ENCODE results near the gene BPHL. TPM values are rescaled to one million over a fixed set of nuclear protein-coding genes. Genes with fewer than 3 reads are reported as not detected.
"Not testable (repeated sequence)": the region's sequence is repeated elsewhere in the genome, so short reads cannot be mapped to it uniquely, and the experiment has no call there.

Gene BPHL
- 12.1 and 15.8 TPM in 2 replicates for total RNA-seq

DNA sequence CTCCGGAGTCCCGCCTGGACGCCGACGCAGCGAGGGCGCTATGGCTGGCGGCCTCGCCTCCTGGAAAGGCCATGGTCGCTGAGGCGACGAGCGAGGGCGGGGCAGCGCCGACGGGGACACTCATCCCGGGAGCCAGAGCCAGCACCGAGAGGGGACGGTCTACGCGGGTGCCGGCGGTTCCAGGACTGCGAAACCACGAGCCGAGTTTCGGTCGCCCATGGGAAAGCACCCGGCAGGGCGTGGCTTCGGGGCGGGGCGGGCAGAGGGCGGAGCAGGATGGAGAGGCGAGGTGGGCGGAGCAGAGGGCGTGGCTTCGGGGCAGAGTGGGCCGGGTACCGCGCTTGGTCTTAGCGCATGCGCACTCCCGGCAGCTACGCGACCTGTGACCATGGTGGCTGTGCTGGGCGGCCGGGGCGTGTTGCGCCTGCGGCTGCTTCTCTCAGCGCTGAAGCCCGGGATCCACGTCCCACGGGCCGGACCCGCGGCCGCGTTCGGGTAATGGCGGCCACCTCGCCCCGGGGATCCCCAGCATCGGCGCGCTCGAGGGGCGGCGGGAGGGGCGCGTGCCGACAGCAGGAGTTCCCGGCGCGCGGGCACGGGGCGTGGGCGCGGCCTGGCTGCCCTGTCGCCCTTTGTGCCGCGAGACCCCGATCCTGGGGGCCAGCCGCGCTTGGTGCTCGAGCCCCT lies at the start of gene BPHL:
Gene BPHL, plus strand, starts transcription at position 359 of the 687 bp plus-strand sequence. Its CDS starts 30 bp downstream, at position 389.
- intact Hi-C loops (cut with micrococcal nuclease) = loop anchor here (1.0 to 2.0 kb wide), 8 partner anchors 39 to 354 kb away; partner anchors contain the start of genes NQO2, PSMG4, TUBB2A and WRNIP1
- H3K4me3 Mint-ChIP-seq (ENCODE audit: low read depth) = peak within 1 kb of the TSS; percentile 80

DNA sequence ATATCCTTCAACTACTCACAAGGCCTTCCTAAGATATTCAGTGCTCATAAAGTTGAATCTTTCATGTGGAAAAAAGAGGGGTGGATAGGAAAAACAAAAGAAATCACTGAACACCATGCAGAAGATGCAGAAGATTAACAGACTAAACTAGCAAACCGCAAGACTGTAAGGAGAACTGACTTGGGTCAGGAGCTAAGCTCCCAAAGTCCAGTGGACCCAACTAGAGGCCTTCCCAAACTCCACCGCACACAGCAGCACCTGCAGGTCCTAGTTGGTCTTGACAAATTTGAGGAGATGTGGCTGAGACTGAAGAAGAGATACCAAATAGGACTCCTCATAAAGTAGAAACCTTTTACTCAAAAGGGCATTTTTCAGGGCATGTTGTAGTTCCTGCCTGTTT lies 46.9 kb upstream of the BPHL start:
- H3K27ac Mint-ChIP-seq = peak overlapping the region; percentile 13
- no peaks in the 10 kb centered on the region for H3K9me3 Mint-ChIP-seq
- no peak for DNase-seq (ENCODE audit: low spot score)
- no peaks in the 10 kb centered on the region for H3K27me3 Mint-ChIP-seq (ENCODE audit: low read depth)
- intact Hi-C loops (cut with micrococcal nuclease) = no loop called here
- peak overlapping the region; percentile 9 for H3K4me3 Mint-ChIP-seq (ENCODE audit: low read depth)
- peaks cover 57% of the 10 kb centered on the region for H3K4me1 Mint-ChIP-seq (ENCODE audit: low read depth)
- peaks cover 42% of the 10 kb centered on the region for H3K36me3 Mint-ChIP-seq (ENCODE audit: low read depth)

More for the DNA sequence above, at the start of gene BPHL:
- peak within 1 kb of the TSS; percentile 81 for H3K27ac Mint-ChIP-seq
- H3K36me3 Mint-ChIP-seq (ENCODE audit: low read depth) = peaks cover 12% of the 10 kb centered on the region
- H3K4me1 Mint-ChIP-seq (ENCODE audit: low read depth) = peaks cover 16% of the 10 kb centered on the region
- H3K9me3 Mint-ChIP-seq = no peaks in the 10 kb centered on the region
- H3K27me3 Mint-ChIP-seq (ENCODE audit: low read depth) = no peaks in the 10 kb centered on the region
- peak; percentile 98 for DNase-seq (ENCODE audit: low spot score)

DNA sequence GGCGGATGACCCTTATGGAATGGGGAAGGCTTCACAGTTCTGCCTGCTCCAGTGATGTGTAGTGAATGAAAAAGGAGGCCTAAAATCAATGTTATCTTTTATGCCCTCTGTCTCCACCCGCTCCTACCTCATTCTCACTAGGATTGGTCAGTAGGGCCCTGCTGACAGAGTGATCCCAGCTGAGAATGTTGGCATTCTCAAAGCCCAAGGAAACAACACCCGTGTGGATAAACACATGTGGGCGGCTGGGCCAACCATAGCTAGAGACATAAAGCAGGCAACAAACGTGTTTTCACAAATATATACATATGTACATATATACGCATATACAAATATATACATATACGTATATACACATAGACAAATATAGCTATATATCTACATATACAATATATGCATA lies 45.7 kb upstream of the BPHL start:
- intact Hi-C loops (cut with micrococcal nuclease) = no loop called here
- Mint-ChIP-seq H3K36me3 (ENCODE audit: low read depth) (peaks cover 47% of the 10 kb centered on the region), H3K27me3 (ENCODE audit: low read depth) (no peaks in the 10 kb centered on the region), H3K4me1 (ENCODE audit: low read depth) (peaks cover 56% of the 10 kb centered on the region), H3K9me3 (no peaks in the 10 kb centered on the region), H3K27ac (no peak overlapping the region), H3K4me3 (ENCODE audit: low read depth) (no peak overlapping the region)
- DNase-seq (ENCODE audit: low spot score) = no peak

DNA sequence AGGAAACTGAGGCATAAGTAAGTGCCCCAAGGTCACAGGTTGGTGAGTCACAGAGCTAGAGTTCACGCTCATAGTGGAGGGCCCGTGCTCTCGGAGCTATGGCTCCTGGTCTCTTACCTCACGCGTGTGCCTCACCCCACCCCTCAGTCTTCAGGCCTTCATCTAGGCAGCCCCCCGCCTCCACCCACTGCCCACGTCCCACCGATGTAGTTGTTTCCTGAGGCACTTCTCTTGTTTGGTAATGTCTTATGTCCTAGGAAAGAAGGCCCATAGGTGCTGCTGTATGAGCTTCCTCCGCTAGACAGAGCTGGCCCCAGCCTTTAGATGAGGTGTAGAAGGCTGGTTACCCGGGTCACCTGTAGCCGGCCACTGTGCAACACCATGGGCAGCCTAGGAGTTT lies 45.1 kb upstream of the BPHL start:
- H3K27ac Mint-ChIP-seq = no peak overlapping the region
- H3K9me3 Mint-ChIP-seq = no peaks in the 10 kb centered on the region
- peaks cover 50% of the 10 kb centered on the region for H3K36me3 Mint-ChIP-seq (ENCODE audit: low read depth)
- peaks cover 53% of the 10 kb centered on the region for H3K4me1 Mint-ChIP-seq (ENCODE audit: low read depth)
- H3K27me3 Mint-ChIP-seq (ENCODE audit: low read depth) = no peaks in the 10 kb centered on the region
- intact Hi-C loops (cut with micrococcal nuclease) = no loop called here
- no peak for DNase-seq (ENCODE audit: low spot score)
- H3K4me3 Mint-ChIP-seq (ENCODE audit: low read depth) = no peak overlapping the region

DNA sequence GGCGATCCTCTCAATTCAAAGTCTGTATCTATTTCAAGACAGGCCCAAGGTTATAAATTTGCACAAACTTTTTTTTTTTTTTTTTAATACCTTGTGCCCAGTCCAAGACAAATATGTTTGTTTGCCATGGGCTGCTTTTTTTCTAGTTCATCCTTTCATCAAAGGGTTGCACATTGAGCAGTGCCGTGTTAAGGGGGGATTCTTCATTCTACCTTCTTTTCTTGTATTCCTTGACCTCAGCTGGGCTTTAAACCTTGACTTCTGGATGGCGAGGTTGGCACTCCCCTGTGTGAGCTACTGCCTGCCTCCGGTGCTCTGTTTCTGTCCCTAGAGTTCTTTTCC lies 42.8 kb upstream of the BPHL start:
- H3K4me3 Mint-ChIP-seq (ENCODE audit: low read depth) = peak overlapping the region; percentile 71
- peaks cover 41% of the 10 kb centered on the region for H3K4me1 Mint-ChIP-seq (ENCODE audit: low read depth)
- peak overlapping the region; percentile 70 for H3K27ac Mint-ChIP-seq
- no peaks in the 10 kb centered on the region for H3K9me3 Mint-ChIP-seq
- H3K36me3 Mint-ChIP-seq (ENCODE audit: low read depth) = peaks cover 53% of the 10 kb centered on the region
- no peaks in the 10 kb centered on the region for H3K27me3 Mint-ChIP-seq (ENCODE audit: low read depth)
- DNase-seq (ENCODE audit: low spot score) = no peak
- intact Hi-C loops (cut with micrococcal nuclease) = no loop called here

DNA sequence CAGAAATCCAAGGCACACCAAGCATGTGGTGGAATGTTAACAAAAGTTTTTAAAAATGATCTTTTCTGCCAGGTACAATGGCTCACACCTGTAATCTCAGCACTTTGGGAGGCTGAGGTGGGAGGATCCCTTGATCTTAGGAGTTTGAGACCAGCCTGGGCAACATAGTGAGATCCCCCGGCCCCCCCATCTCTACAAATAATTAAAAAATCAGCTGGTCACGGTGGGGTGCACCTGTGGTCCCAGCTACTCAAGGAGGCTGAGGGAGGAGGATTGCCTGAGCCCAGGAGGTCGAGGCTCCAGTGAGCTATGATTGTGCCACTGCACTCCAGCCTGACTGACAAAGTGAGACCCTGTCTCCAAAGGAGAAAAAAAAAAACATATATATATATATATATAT lies 42.2 kb upstream of the BPHL start:
- H3K36me3 Mint-ChIP-seq (ENCODE audit: low read depth) = peaks cover 54% of the 10 kb centered on the region
- intact Hi-C loops (cut with micrococcal nuclease) = no loop called here
- peak overlapping the region; percentile 39 for H3K27ac Mint-ChIP-seq

DNA sequence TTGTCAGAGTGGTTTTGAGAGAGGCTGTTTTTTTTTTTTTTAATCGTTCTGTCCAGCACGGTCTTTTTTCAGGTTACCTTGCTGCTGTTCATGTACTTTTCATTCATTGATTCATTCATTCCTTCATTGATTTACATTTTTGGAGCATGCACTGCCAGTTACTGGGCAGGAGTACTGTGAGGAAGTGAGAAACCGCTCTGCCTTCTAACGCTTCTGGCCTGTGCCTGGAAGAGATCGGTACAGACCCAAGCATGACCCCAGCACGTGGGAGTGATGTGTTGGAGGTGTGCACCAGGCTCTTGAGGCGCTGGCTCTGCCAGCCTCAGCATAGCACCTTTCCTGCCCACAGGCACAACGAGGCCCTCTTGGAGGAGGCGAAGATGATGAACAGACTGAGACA lies 41.1 kb upstream of the BPHL start:
- no peaks in the 10 kb centered on the region for H3K9me3 Mint-ChIP-seq
- H3K4me3 Mint-ChIP-seq (ENCODE audit: low read depth) = no peak overlapping the region
- peak overlapping the region; percentile 25 for H3K27ac Mint-ChIP-seq
- peaks cover 31% of the 10 kb centered on the region for H3K4me1 Mint-ChIP-seq (ENCODE audit: low read depth)
- no peak for DNase-seq (ENCODE audit: low spot score)
- H3K27me3 Mint-ChIP-seq (ENCODE audit: low read depth) = no peaks in the 10 kb centered on the region
- intact Hi-C loops (cut with micrococcal nuclease) = no loop called here
- H3K36me3 Mint-ChIP-seq (ENCODE audit: low read depth) = peaks cover 55% of the 10 kb centered on the region

More for the DNA sequence above, 42.2 kb upstream of the BPHL start:
- no peaks in the 10 kb centered on the region for H3K9me3 Mint-ChIP-seq
- H3K4me1 Mint-ChIP-seq (ENCODE audit: low read depth) = peaks cover 38% of the 10 kb centered on the region
- H3K4me3 Mint-ChIP-seq (ENCODE audit: low read depth) = no peak overlapping the region
- no peaks in the 10 kb centered on the region for H3K27me3 Mint-ChIP-seq (ENCODE audit: low read depth)
- no peak for DNase-seq (ENCODE audit: low spot score)

DNA sequence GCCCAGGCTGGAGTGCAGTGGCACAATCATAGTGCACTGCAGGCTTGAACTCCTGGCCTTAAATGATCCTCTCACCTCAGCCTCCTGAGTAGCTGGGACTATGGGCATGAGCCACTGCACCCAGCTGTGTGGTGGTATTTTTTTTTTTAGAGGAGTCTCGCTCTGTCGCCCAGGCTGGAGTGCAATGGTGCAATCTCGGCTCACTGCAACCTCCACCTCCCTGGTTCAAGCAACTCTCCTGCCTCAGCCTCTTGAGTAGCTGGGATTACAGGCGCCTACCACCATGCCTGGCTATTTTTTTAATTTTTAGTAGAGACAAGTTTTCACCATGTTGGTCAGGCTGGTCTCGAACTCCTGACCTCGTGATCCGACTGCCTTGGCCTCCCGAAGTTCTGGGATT lies 39.6 kb upstream of the BPHL start:
- H3K36me3 Mint-ChIP-seq (ENCODE audit: low read depth) = peaks cover 62% of the 10 kb centered on the region
- H3K27me3 Mint-ChIP-seq (ENCODE audit: low read depth); H3K9me3 Mint-ChIP-seq; intact Hi-C loops (cut with micrococcal nuclease); H3K4me3 Mint-ChIP-seq (ENCODE audit: low read depth); DNase-seq (ENCODE audit: low spot score); H3K27ac Mint-ChIP-seq: not testable (repeated sequence)
- H3K4me1 Mint-ChIP-seq (ENCODE audit: low read depth) = peaks cover 27% of the 10 kb centered on the region

DNA sequence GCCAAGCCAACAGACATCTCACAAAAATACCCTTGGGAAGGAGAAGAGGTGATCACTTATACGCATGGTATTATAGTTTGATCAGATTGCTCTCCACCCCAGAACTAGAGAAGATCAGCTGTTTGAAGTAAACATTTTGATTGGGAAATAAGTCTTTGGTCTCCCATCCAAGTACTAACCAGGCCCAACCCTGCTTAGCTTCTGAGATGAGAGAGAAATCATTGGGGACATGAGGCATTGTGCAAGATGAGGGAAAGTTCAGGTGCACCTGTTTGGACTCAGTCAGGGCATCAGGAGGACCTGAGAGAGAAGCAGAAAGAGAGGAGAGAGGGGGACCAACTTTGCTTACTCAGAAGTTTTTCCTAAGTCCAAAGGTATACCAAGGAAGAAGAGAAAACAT lies 38.8 kb upstream of the BPHL start:
- intact Hi-C loops (cut with micrococcal nuclease) = no loop called here
- no peaks in the 10 kb centered on the region for H3K9me3 Mint-ChIP-seq
- peaks cover 67% of the 10 kb centered on the region for H3K36me3 Mint-ChIP-seq (ENCODE audit: low read depth)
- H3K4me1 Mint-ChIP-seq (ENCODE audit: low read depth) = peaks cover 24% of the 10 kb centered on the region
- DNase-seq (ENCODE audit: low spot score) = no peak
- no peaks in the 10 kb centered on the region for H3K27me3 Mint-ChIP-seq (ENCODE audit: low read depth)
- no peak overlapping the region for H3K27ac Mint-ChIP-seq
- no peak overlapping the region for H3K4me3 Mint-ChIP-seq (ENCODE audit: low read depth)

DNA sequence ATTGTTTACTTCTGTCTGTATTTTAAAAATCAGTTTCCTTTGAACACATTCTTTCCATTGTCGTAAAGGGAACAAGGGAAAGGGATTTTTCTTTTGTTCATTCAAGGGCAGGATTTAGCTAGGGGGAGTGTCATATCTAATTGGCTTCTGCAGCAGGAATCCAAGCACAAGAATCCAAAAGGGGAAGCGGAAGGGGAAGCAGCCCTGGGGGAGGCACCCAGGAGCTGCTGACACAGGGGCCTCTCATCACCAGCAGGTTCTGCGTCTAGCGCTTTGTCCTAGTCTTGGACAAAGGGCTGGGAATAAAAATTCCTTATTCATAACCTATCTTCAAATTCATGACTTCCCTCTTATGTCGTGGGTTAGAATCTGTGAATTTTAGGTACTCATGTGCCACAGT lies 36.6 kb upstream of the BPHL start:
- H3K9me3 Mint-ChIP-seq = no peaks in the 10 kb centered on the region
- peaks cover 7% of the 10 kb centered on the region for H3K4me1 Mint-ChIP-seq (ENCODE audit: low read depth)
- intact Hi-C loops (cut with micrococcal nuclease) = no loop called here
- no peaks in the 10 kb centered on the region for H3K27me3 Mint-ChIP-seq (ENCODE audit: low read depth)
- H3K4me3 Mint-ChIP-seq (ENCODE audit: low read depth) = no peak overlapping the region
- no peak for DNase-seq (ENCODE audit: low spot score)
- no peak overlapping the region for H3K27ac Mint-ChIP-seq
- H3K36me3 Mint-ChIP-seq (ENCODE audit: low read depth) = peaks cover 84% of the 10 kb centered on the region

DNA sequence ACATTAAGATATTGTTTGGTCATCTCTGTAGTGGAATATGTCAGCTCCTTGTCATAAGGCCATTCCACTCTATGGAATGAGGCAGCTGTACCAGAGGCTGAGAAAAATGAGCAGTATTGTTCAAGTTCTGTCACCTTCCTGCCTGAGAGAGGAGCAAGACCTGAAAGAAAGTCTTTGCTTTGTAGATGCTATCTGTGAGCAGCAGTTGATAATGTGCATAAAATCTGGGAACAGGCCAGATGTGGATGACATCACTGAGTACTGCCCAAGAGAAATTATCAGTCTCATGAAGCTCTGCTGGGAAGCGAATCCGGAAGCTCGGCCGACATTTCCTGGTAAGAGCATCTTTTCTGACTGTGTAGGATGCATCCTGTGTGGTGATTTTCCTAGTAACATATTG lies 33.4 kb upstream of the BPHL start:
- Mint-ChIP-seq H3K27ac (no peak overlapping the region), H3K27me3 (ENCODE audit: low read depth) (no peaks in the 10 kb centered on the region), H3K9me3 (no peaks in the 10 kb centered on the region), H3K36me3 (ENCODE audit: low read depth) (peaks cover 81% of the 10 kb centered on the region), H3K4me1 (ENCODE audit: low read depth) (peaks cover 14% of the 10 kb centered on the region), H3K4me3 (ENCODE audit: low read depth) (no peak overlapping the region)
- DNase-seq (ENCODE audit: low spot score) = no peak
- intact Hi-C loops (cut with micrococcal nuclease) = no loop called here

DNA sequence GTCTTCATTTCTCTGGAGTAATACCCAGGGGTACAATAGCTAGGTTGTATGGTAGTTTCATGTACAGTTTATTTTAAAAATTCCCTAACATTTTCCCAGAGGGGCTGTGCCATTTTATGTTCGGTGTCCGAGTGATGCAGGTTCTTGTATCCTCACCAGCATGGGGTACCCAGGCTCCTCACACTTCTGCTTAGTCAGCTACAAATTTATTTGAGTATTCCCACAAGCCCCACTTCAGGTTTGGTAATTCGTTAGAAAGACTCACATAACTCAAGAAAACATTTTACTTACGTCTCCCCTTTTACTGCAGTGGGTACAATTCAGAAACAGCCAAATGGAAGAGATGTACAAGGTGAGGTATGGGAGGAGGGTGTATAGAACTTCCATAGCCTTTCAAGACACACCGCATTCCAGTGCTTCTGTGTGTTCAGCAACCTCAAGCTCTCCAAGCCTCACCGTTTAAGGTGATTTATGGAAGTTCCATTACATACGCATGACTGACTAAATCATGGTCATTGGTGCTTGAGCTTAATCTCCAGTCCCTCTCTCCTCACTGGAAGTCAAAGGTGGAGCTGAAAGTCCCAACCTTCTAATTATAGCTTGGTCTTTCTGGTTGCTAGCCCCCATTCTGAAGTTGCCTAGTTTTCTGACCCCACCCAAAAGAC lies 32.1 kb upstream of the BPHL start:
- Mint-ChIP-seq H3K36me3 (ENCODE audit: low read depth) (peaks cover 78% of the 10 kb centered on the region), H3K27ac (no peak overlapping the region)

DNA sequence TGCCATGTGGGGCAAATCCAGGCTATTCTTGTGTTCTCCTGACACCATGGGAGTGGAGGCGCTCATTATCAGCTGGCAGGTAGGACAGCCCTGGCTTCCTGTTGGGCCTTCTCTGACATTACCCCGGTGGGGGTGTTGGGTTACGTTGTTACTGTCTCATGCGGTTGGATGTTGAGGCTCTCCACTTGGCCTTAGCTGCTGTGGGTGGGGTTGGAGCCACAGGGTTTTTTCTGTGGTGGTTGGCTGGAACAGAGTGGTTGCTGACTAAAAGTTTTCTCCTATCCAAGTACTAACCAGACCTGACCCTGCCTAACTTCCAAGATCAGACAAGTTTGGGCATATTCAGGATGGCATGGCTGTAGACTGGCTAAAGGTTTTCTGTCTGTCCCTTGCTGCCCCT lies 30.1 kb upstream of the BPHL start:
- Mint-ChIP-seq H3K27me3 (ENCODE audit: low read depth) (no peaks in the 10 kb centered on the region), H3K4me3 (ENCODE audit: low read depth) (no peak overlapping the region), H3K36me3 (ENCODE audit: low read depth) (peaks cover 62% of the 10 kb centered on the region), H3K27ac (no peak overlapping the region), H3K4me1 (ENCODE audit: low read depth) (peaks cover 15% of the 10 kb centered on the region), H3K9me3 (no peaks in the 10 kb centered on the region)
- DNase-seq (ENCODE audit: low spot score) = no peak
- intact Hi-C loops (cut with micrococcal nuclease) = no loop called here

More for the DNA sequence above, 32.1 kb upstream of the BPHL start:
- peaks cover 15% of the 10 kb centered on the region for H3K4me1 Mint-ChIP-seq (ENCODE audit: low read depth)
- no peak for DNase-seq (ENCODE audit: low spot score)
- no peaks in the 10 kb centered on the region for H3K9me3 Mint-ChIP-seq
- no peak overlapping the region for H3K4me3 Mint-ChIP-seq (ENCODE audit: low read depth)
- intact Hi-C loops (cut with micrococcal nuclease) = no loop called here
- H3K27me3 Mint-ChIP-seq (ENCODE audit: low read depth) = no peaks in the 10 kb centered on the region

Measured in activated T-helper 2 cell treated with anti-CD3 and anti-CD28 coated beads, Interferon-gamma antibody, Interleukin-2, Interleukin-4, amounts not matched to agents 10 μg/mL and 5 μg/mL and 100 μg/mL, durations not matched to agents 14 hours and 24 hours and 36 hours (primary cell).